Right hindlimb (tissue), 1 donor: ENCODE data around the gene PIBF1.
A peak's percentile ranks its signal among the peaks of the same experiment; 100 is the strongest.
"Not testable (repeated sequence)": the region's sequence is repeated elsewhere in the genome, so short reads cannot be mapped to it uniquely, and the experiment has no call there.

Experiments
- DNase-seq: peaks from one replicate; pipeline ENCODE4 v3.0.0-alpha.2; 2018

PIBF1 gene

DNA sequence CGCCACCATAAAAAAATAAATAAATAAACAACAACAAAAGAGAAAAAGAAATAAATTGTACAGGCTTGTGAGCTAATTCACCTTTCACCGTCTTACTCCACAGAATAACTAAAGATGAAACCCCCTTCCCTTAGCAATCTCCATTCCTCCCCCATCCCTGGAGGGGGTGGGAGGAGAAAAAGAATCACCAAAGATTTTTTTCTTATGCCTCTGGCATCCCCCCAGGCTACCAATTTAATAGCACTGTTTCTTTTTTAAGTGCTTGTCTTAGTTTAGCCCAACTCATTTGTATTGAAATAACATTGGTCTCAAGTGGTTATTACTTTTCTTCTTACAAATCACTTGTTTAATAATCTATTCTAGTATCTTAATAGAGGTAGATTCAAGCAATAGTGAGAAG lies 253.0 kb downstream of the PIBF1 start:
- DNase-seq, result no peak

- no peak for DNase-seq
Measured at GRCh38 chr13:73035660-73036059, 253.7 kb downstream of the PIBF1 start.

DNA sequence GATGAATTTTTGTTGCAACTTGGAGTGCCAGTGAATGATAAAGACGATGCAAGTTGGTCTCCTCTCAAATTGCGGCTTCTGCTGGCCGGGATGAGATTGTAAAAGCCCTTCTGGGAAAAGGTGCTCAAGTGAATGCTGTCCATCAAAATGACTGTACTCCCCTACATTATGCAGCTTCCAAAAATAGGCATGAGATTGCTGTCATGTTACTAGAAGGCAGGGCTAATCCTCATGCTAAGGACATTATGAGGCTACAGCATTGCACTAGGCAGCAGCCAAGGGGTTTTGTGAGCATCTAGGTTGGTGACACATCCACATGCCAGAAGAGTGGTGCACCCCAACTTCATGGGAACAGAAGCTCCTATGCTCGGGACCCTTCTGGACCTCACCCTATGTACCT lies 254.6 kb downstream of the PIBF1 start:
- no peak for DNase-seq

GRCh38 chr13:73038064-73038463 lies 256.1 kb downstream of the PIBF1 start:
- DNase-seq, result no peak

GRCh38 chr13:73039201-73040108 lies 257.5 kb downstream of the PIBF1 start:
- DNase-seq, result no peak

- no peak for DNase-seq
Measured at GRCh38 chr13:73040484-73040883, 258.6 kb downstream of the PIBF1 start.

GRCh38 chr13:73040968-73041596 lies 259.1 kb downstream of the PIBF1 start:
- no peak for DNase-seq

- DNase-seq, result no peak
Measured at GRCh38 chr13:73045031-73045430, 263.1 kb downstream of the PIBF1 start.

DNA sequence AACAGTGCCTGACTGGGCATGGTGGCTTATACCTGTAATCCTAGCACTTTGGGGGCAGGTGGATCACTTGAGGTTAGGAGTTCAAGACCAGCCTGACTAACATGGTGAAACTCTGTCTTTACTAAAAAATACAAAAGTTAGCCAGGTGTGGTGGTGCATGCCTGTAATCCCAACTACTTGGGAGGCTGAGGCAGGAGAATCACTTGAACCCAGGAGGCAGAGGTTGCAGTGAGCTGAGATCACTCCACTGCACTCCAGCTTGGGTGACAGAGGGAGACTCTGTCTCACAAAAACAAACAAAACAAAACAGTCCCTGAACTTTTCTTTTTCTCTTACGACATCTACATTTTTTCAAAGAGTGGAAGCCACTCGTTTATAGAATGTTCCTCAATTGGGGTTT lies 266.7 kb downstream of the PIBF1 start:
- DNase-seq, result not testable (repeated sequence)

GRCh38 chr13:73054712-73055111 lies 272.8 kb downstream of the PIBF1 start:
- no peak for DNase-seq

DNA sequence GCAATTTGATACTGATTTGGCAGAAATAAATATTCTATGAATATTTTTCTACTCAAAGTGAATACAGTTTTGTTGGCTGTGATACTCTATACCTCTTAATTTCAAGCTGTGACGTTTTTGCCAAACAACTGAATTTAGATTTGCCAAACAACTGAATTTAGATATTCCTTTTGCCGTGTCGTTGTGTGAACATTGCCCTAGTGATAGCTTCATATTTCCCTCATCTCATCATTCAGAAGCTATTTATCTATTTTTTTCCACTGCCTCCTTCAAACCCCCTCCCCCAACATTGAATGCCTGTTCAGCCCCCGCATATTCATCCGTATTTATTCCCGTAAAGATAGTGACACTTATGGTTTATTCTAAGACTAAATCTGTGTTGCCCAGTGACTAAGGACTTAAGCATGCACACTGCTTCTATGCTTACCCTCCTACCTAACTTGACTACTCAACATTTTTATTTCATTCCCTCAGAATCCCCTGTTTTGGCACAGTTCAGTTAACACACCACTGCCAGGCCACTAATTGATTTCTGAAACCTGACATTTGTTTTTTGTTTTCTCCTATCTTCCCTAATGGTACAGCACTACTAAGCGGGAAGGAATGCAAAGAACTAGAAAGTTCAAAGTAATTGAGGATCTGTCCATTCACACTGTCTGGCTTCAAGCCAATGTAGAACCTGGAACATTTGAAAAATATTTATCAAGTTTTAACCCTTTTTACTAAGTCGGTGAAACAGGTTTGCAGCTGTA lies 274.1 kb downstream of the PIBF1 start:
- no peak for DNase-seq

GRCh38 chr13:73056565-73056962 lies 274.6 kb downstream of the PIBF1 start:
- no peak for DNase-seq

DNA sequence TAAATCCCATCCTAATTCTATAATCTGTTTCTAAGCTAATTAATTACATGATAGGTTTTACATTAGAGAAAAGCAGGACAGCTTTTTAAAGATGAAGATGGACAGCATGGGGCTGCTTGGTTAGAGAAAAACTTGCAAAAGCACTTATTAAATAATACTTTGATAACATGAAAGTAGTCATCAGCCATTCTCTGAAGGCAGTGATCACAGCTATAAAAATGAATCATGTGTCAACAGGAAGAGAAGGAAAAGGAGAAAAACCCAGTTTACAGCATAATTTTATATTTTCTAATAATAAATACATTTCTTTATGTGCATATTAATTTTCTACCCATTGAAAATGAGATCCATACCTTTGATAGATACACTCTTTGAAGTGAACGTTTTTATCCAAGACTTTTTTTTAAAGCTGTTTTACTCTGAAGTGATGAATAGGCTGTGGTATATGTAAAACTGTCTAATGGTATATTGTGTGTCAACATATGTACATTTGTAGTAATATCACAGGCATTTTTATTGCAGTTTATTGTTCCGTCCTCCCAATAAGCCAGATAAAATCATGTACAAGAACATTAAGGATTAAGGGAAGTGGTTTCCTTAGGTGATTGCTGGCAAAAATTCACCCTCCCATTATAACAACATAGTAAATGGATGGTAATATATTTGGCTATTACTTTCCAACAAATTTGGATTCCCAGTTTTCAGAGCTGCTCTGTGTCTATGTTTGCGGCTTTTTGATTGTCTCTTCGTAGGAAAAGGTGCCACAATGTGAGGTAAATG lies 275.5 kb downstream of the PIBF1 start:
- no peak for DNase-seq

DNA sequence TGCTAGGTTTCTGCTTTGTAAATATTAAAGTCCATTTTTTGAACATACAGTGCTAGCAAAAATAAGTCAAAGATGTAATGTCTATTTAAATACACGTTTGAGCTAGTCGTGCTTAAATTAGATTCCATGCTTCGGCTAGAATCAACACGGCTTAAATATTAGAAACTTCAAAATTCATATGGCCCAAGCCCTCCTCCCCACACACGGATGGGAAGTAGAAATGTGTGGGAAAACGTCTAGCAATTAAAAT lies 276.1 kb downstream of the PIBF1 start:
- DNase-seq, result no peak

DNA sequence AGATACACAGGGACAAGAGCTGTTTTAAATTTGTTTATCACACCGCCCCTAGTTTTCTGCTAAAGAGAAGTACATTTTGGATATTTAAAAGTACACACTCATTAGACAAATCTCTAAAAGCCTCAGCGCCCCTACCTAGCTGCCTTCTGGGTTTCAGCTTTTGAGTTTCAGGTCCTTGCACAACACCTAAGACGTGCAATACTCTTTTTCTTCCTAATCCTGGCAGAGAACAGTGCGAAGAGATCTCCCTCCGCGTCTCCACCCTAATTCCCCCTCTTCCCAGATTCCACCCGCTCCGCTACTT lies 276.5 kb downstream of the PIBF1 start:
- no peak for DNase-seq

DNA sequence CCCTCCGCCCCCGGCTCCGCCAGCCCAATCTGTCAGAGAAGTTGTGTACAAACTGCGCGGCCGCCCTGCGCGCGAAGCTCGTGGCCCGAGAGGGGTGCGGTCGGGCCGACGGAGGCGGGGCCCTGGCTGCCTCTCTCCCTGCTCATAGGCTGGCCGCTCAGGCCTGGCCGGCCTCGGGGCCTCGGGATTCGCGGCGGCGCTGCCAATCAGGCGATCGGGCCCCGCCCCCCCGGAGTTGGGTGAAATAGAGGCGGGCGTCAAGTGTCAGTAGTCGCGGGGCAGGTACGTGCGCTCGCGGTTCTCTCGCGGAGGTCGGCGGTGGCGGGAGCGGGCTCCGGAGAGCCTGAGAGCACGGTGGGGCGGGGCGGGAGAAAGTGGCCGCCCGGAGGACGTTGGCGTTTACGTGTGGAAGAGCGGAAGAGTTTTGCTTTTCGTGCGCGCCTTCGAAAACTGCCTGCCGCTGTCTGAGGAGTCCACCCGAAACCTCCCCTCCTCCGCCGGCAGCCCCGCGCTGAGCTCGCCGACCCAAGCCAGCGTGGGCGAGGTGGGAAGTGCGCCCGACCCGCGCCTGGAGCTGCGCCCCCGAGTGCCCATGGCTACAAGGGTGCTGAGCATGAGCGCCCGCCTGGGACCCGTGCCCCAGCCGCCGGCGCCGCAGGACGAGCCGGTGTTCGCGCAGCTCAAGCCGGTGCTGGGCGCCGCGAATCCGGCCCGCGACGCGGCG lies 277.0 kb downstream of the PIBF1 start, which contains the start of gene KLF5:
Gene KLF5 (plus strand): TSS at position 270 of the 724 bp plus-strand sequence. CDS start 323 bp downstream, at position 593.
- DNase-seq, result peak; percentile 98

- DNase-seq, result peak; percentile 71
Measured at GRCh38 chr13:73059460-73060250, 277.7 kb downstream of the PIBF1 start.

DNA sequence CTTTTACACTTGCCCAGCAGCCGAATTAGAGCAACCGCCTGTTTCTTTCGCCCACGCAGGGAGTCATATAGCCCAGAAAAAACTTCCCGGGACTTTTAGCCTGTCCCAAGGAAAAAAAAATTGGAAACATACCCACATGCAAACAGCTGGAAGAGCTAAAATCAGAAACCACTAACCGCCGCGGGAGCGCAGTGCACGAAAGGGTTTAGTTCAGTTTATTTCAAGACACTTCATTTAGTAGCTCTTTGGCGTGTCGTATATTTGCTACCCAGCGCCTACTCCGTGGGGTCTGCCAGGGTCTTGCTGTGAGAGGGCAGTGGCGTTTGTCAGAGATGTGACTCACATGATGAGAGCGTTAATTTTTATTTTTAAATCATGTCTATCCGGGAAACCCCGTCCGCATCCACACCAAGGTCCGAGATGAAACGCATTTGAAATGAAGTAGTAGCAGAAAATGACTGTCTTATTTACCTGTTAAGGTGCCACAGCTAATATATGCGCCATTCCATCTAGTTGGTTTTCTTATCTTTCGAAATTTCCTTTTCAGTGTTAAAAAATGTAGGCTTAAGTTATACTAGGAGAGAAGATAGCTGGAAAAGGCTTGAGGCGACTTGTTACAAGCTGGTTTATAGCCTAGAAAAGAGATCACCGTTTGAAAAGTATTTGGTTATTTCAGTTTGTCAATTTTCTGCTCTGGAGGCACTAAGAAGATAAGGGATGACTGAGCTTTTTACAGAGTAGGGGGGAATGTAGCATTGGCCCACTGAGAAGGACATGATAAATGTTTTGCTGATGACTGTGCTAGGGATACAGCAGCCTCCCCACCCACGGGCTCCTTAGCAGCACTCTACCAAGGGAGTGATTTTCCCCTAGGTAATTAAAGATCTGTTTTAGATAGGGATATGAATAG lies 278.6 kb downstream of the PIBF1 start:
- DNase-seq, result peak; percentile 71

DNA sequence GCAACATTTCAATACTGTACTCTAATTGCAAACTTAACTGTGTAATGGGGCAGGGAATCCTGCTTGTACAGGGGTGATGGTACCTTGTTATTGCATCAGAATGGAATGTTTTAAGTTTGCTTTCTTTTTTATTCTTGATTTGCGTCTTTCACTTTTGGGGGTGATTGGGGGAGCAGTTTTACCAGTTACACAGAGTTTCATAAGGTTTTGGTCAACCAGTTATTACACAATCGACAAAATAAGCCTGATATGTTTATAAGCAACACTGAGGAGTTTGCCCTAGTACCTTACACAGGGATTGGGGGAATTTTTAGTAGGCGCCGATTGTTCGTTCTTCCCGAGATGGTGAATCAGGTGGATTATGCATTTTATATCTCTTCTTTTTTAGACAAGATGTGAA lies 279.5 kb downstream of the PIBF1 start:
- no peak for DNase-seq

DNA sequence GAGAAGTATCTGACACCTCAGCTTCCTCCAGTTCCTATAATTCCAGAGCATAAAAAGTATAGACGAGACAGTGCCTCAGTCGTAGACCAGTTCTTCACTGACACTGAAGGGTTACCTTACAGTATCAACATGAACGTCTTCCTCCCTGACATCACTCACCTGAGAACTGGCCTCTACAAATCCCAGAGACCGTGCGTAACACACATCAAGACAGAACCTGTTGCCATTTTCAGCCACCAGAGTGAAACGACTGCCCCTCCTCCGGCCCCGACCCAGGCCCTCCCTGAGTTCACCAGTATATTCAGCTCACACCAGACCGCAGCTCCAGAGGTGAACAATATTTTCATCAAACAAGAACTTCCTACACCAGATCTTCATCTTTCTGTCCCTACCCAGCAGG lies 279.9 kb downstream of the PIBF1 start:
- no peak for DNase-seq

- no peak for DNase-seq
Measured at GRCh38 chr13:73062468-73062867, 280.5 kb downstream of the PIBF1 start.
